ENCODE data around the gene ENKD1. TPM values are rescaled to one million over a fixed set of nuclear protein-coding genes. Genes with fewer than 3 reads are reported as not detected.

Gene ENKD1
- total and polyA plus RNA-seq, 2 of the 13 experiments (the other 11 are each of a cell fraction or from before 2014, with no cell fraction given) = 10.8 to 20.8 TPM

DNA sequence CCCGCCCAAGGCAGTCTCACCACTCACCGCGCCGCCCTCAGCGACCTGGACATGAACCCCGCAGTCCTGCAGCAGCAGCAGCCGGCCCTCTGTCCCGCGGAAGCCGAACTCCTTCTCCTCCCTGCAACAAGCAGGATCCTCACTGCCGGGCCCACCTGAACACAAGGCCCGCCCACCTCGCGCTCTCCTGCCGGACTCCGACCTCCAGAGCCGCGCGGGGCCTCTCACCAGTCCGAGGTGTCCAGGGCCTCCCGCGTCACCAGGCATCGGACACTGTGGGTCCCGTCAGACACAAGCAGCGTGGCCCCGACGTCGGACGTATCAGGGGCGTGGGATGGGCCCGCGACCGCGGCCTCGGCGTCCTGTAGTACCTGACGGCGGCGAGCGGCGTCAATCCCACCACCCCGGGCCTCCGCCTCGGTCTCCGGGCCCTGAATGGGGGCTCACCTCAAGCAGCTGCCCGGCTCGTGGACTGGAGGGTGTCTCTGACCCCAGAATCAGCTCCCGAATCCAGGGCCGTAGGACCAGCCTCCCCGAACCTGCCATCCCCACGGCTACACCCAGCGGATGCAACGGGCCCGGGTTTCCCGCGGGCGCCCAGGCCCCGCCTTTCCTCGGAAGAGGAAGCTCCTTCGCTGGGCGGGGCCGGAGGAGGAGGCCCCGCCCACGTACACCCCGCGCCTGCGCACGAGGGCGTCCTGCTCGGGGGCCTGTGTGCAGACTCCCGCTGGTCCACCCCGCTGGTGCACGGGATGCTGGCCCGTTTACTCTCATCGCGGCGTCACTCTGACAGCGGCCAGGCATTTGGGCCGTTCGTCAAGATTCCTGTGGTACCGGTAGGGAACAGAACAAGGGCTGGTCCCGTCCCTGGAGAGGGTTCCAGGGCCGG lies 6.6 kb downstream of the ENKD1 start, which contains the start of gene ACD (continued):
- peak; percentile 85; the same call in 1 of the 2 replicates for TF ChIP-seq ZNF34 (CRISPR knock-in tag; IDR thresholded peaks at IDR 0.05; ENCODE audit: borderline replicate concordance)
- TF ChIP-seq, protein P1, sequence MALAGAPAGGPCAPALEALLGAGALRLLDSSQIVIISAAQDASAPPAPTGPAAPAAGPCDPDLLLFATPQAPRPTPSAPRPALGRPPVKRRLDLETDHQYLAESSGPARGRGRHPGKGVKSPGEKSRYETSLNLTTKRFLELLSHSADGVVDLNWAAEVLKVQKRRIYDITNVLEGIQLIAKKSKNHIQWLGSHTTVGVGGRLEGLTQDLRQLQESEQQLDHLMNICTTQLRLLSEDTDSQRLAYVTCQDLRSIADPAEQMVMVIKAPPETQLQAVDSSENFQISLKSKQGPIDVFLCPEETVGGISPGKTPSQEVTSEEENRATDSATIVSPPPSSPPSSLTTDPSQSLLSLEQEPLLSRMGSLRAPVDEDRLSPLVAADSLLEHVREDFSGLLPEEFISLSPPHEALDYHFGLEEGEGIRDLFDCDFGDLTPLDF (CRISPR knock-in tag; IDR thresholded peaks at IDR 0.05) = no peak
- TF ChIP-seq ZEB1 (IDR thresholded peaks at IDR 0.05; ENCODE audit: insufficient replicate concordance, low read depth) = peak; percentile 45
- TF ChIP-seq, protein P2, sequence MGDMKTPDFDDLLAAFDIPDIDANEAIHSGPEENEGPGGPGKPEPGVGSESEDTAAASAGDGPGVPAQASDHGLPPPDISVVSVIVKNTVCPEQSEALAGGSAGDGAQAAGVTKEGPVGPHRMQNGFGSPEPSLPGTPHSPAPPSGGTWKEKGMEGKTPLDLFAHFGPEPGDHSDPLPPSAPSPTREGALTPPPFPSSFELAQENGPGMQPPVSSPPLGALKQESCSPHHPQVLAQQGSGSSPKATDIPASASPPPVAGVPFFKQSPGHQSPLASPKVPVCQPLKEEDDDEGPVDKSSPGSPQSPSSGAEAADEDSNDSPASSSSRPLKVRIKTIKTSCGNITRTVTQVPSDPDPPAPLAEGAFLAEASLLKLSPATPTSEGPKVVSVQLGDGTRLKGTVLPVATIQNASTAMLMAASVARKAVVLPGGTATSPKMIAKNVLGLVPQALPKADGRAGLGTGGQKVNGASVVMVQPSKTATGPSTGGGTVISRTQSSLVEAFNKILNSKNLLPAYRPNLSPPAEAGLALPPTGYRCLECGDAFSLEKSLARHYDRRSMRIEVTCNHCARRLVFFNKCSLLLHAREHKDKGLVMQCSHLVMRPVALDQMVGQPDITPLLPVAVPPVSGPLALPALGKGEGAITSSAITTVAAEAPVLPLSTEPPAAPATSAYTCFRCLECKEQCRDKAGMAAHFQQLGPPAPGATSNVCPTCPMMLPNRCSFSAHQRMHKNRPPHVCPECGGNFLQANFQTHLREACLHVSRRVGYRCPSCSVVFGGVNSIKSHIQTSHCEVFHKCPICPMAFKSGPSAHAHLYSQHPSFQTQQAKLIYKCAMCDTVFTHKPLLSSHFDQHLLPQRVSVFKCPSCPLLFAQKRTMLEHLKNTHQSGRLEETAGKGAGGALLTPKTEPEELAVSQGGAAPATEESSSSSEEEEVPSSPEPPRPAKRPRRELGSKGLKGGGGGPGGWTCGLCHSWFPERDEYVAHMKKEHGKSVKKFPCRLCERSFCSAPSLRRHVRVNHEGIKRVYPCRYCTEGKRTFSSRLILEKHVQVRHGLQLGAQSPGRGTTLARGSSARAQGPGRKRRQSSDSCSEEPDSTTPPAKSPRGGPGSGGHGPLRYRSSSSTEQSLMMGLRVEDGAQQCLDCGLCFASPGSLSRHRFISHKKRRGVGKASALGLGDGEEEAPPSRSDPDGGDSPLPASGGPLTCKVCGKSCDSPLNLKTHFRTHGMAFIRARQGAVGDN (CRISPR knock-in tag; IDR thresholded peaks at IDR 0.05) = peak; percentile 90
- TF ChIP-seq NAIF1 (CRISPR knock-in tag; IDR thresholded peaks at IDR 0.05; ENCODE audit: borderline replicate concordance) = no peak; the same call in 1 of the 2 replicates
- no peak for TF ChIP-seq ZFP36 (IDR thresholded peaks at IDR 0.05; ENCODE audit: borderline replicate concordance, low read depth, low read length, partially characterized antibody)
- TF ChIP-seq, protein P3, sequence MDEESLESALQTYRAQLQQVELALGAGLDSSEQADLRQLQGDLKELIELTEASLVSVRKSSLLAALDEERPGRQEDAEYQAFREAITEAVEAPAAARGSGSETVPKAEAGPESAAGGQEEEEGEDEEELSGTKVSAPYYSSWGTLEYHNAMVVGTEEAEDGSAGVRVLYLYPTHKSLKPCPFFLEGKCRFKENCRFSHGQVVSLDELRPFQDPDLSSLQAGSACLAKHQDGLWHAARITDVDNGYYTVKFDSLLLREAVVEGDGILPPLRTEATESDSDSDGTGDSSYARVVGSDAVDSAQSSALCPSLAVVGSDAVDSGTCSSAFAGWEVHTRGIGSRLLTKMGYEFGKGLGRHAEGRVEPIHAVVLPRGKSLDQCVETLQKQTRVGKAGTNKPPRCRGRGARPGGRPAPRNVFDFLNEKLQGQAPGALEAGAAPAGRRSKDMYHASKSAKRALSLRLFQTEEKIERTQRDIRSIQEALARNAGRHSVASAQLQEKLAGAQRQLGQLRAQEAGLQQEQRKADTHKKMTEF (CRISPR knock-in tag; IDR thresholded peaks at IDR 0.05) = peak; percentile 79
- TF ChIP-seq, protein P4, sequence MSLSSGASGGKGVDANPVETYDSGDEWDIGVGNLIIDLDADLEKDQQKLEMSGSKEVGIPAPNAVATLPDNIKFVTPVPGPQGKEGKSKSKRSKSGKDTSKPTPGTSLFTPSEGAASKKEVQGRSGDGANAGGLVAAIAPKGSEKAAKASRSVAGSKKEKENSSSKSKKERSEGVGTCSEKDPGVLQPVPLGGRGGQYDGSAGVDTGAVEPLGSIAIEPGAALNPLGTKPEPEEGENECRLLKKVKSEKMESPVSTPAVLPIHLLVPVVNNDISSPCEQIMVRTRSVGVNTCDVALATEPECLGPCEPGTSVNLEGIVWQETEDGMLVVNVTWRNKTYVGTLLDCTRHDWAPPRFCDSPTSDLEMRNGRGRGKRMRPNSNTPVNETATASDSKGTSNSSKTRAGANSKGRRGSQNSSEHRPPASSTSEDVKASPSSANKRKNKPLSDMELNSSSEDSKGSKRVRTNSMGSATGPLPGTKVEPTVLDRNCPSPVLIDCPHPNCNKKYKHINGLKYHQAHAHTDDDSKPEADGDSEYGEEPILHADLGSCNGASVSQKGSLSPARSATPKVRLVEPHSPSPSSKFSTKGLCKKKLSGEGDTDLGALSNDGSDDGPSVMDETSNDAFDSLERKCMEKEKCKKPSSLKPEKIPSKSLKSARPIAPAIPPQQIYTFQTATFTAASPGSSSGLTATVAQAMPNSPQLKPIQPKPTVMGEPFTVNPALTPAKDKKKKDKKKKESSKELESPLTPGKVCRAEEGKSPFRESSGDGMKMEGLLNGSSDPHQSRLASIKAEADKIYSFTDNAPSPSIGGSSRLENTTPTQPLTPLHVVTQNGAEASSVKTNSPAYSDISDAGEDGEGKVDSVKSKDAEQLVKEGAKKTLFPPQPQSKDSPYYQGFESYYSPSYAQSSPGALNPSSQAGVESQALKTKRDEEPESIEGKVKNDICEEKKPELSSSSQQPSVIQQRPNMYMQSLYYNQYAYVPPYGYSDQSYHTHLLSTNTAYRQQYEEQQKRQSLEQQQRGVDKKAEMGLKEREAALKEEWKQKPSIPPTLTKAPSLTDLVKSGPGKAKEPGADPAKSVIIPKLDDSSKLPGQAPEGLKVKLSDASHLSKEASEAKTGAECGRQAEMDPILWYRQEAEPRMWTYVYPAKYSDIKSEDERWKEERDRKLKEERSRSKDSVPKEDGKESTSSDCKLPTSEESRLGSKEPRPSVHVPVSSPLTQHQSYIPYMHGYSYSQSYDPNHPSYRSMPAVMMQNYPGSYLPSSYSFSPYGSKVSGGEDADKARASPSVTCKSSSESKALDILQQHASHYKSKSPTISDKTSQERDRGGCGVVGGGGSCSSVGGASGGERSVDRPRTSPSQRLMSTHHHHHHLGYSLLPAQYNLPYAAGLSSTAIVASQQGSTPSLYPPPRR (CRISPR knock-in tag; IDR thresholded peaks at IDR 0.05; ENCODE audit: borderline replicate concordance) = peak; percentile 66
- TF ChIP-seq, protein P5, sequence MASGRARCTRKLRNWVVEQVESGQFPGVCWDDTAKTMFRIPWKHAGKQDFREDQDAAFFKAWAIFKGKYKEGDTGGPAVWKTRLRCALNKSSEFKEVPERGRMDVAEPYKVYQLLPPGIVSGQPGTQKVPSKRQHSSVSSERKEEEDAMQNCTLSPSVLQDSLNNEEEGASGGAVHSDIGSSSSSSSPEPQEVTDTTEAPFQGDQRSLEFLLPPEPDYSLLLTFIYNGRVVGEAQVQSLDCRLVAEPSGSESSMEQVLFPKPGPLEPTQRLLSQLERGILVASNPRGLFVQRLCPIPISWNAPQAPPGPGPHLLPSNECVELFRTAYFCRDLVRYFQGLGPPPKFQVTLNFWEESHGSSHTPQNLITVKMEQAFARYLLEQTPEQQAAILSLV (CRISPR knock-in tag; IDR thresholded peaks at IDR 0.05; ENCODE audit: borderline replicate concordance) = peak; percentile 77; the same call in 1 of the 2 replicates
- TF ChIP-seq MEF2D (CRISPR knock-in tag; IDR thresholded peaks at IDR 0.05) = peak; percentile 28; the same call in 1 of the 2 replicates
- TF ChIP-seq ZBTB42 (CRISPR knock-in tag; IDR thresholded peaks at IDR 0.05) = peak; percentile 21
- peak; percentile 78 for TF ChIP-seq XRCC5 (optimal IDR thresholded peaks at IDR 0.05; ENCODE audit: low read length)
- peak; percentile 78; the same call in 1 of the 2 replicates for TF ChIP-seq NFE2L1 (CRISPR knock-in tag; IDR thresholded peaks at IDR 0.05; ENCODE audit: borderline replicate concordance)
- peak; percentile 97 for TF ChIP-seq ZNF230 (CRISPR knock-in tag; IDR thresholded peaks at IDR 0.05)

All from HepG2 (cell line).